ENCODE data around the gene ADSL.

Gene ADSL

GRCh38 chr22:40387746-40388145, 41.4 kb downstream of the ADSL start:
- H3K27ac ChIP-seq = peak overlapping the region; percentile 40; the same call in 1 of the 2 replicates
- TF ChIP-seq ZFX (IDR thresholded peaks at IDR 0.05) (no peak), CTCF (conservative IDR thresholded peaks at IDR 0.05) (no peak)

- H3K27ac ChIP-seq = peak overlapping the region; percentile 40; the same call in 1 of the 2 replicates
- TF ChIP-seq CTCF (conservative IDR thresholded peaks at IDR 0.05) = no peak
- TF ChIP-seq ZFX (IDR thresholded peaks at IDR 0.05) = no peak
Measured at GRCh38 chr22:40388231-40388630, 41.9 kb downstream of the ADSL start.

- H3K27ac ChIP-seq = no peak overlapping the region
- TF ChIP-seq CTCF (conservative IDR thresholded peaks at IDR 0.05) = no peak
- no peak for TF ChIP-seq ZFX (IDR thresholded peaks at IDR 0.05)
Measured at GRCh38 chr22:40391417-40391816, 45.1 kb downstream of the ADSL start.

- no peak for TF ChIP-seq CTCF (conservative IDR thresholded peaks at IDR 0.05)
- no peak for TF ChIP-seq ZFX (IDR thresholded peaks at IDR 0.05)
- H3K27ac ChIP-seq = no peak overlapping the region
Measured at GRCh38 chr22:40392618-40393017, 46.3 kb downstream of the ADSL start.

- TF ChIP-seq CTCF (conservative IDR thresholded peaks at IDR 0.05) = no peak
- TF ChIP-seq ZFX (IDR thresholded peaks at IDR 0.05) = no peak
- H3K27ac ChIP-seq = no peak overlapping the region
Measured at GRCh38 chr22:40394607-40395006, 48.3 kb downstream of the ADSL start.

GRCh38 chr22:40395607-40396006, 49.3 kb downstream of the ADSL start:
- TF ChIP-seq ZFX (IDR thresholded peaks at IDR 0.05) (no peak), CTCF (conservative IDR thresholded peaks at IDR 0.05) (no peak)

GRCh38 chr22:40396882-40397281, 50.6 kb downstream of the ADSL start:
- TF ChIP-seq ZFX (IDR thresholded peaks at IDR 0.05) (no peak), CTCF (conservative IDR thresholded peaks at IDR 0.05) (no peak)
- H3K27ac ChIP-seq = peak overlapping the region; percentile 99

More at GRCh38 chr22:40395607-40396006, 49.3 kb downstream of the ADSL start:
- H3K27ac ChIP-seq = peak overlapping the region; percentile 99

Data from C4-2B (cell line).